ENCODE data around the gene PHC2.

The PHC2 gene

GRCh38 chr1:33329600-33330305 lies 101.1 kb downstream of the PHC2 start:
- DNase-seq (ENCODE audit: low spot score): no peak
- TF ChIP-seq, protein P1, sequence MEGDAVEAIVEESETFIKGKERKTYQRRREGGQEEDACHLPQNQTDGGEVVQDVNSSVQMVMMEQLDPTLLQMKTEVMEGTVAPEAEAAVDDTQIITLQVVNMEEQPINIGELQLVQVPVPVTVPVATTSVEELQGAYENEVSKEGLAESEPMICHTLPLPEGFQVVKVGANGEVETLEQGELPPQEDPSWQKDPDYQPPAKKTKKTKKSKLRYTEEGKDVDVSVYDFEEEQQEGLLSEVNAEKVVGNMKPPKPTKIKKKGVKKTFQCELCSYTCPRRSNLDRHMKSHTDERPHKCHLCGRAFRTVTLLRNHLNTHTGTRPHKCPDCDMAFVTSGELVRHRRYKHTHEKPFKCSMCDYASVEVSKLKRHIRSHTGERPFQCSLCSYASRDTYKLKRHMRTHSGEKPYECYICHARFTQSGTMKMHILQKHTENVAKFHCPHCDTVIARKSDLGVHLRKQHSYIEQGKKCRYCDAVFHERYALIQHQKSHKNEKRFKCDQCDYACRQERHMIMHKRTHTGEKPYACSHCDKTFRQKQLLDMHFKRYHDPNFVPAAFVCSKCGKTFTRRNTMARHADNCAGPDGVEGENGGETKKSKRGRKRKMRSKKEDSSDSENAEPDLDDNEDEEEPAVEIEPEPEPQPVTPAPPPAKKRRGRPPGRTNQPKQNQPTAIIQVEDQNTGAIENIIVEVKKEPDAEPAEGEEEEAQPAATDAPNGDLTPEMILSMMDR (IDR thresholded peaks at IDR 0.05; ENCODE audit: extremely low read depth, missing control alignments): no peak

- TF ChIP-seq, protein P1 (IDR thresholded peaks at IDR 0.05; ENCODE audit: extremely low read depth, missing control alignments): no peak
These were observed 102.1 kb downstream of the PHC2 start for GRCh38 chr1:33328817-33329216.

DNA sequence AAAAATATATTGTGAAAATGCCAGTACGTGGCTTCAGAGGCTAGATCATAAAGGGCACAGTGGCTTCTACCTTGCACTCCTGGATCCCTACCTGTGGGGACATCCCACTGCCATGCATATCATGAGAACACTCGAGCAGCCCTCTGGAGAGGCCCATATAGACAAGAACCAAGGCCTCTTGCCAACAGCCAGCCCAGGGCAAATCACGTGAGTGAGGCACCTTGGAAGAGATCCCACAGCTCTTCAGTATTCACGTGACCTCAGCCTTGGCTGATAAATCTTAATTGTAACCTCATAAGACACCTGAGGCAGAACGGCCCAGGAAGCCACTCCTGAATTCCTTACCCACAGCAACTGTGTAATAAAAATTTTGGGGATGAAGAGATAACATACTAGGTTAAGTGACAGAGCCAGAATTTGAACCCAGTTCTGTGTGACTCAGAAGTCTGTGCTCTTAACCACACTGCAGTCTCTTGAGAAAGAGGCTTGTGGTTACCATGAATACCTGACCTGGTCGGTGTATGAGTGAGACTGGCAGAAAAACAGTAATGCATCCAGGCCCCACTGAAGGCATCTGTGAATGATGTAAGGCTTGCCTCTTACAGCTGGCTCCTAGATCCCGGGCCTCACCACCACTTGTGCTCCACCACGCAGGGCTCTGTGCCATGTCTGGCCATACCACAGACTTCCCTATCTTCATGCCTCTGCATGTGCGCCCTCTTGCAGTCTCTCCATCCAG lies 103.1 kb downstream of the PHC2 start:
- DNase-seq (ENCODE audit: low spot score): no peak
- TF ChIP-seq, protein P1 (IDR thresholded peaks at IDR 0.05; ENCODE audit: extremely low read depth, missing control alignments): no peak

More at GRCh38 chr1:33328817-33329216, 102.1 kb downstream of the PHC2 start:
- no peak for DNase-seq (ENCODE audit: low spot score)

DNA sequence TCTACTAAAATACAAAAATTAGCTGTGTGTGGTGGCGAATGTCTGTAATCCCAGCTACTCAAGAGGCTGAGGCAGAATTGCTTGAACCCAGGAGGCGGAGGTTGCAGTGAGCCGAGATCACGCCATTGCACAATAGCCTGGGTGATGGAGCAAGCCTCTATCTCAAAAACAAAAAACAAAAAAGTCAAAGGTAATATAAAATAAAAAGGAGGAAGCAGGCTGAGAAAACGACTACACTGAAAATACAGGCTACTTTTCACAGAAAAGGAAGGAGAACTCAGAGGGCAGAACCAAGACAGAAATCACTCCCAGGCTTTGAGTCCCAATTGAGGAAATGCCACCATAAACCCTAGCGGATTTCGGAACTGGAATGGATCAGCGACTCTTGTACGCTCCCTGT lies 104.1 kb downstream of the PHC2 start:
- DNase-seq (ENCODE audit: low spot score): no peak

GRCh38 chr1:33324677-33325575 lies 106.0 kb downstream of the PHC2 start:
- TF ChIP-seq, protein P1 (IDR thresholded peaks at IDR 0.05; ENCODE audit: extremely low read depth, missing control alignments): no peak
- DNase-seq (ENCODE audit: low spot score): no peak

More for the DNA sequence above, 104.1 kb downstream of the PHC2 start:
- TF ChIP-seq, protein P1 (IDR thresholded peaks at IDR 0.05; ENCODE audit: extremely low read depth, missing control alignments): no peak

DNA sequence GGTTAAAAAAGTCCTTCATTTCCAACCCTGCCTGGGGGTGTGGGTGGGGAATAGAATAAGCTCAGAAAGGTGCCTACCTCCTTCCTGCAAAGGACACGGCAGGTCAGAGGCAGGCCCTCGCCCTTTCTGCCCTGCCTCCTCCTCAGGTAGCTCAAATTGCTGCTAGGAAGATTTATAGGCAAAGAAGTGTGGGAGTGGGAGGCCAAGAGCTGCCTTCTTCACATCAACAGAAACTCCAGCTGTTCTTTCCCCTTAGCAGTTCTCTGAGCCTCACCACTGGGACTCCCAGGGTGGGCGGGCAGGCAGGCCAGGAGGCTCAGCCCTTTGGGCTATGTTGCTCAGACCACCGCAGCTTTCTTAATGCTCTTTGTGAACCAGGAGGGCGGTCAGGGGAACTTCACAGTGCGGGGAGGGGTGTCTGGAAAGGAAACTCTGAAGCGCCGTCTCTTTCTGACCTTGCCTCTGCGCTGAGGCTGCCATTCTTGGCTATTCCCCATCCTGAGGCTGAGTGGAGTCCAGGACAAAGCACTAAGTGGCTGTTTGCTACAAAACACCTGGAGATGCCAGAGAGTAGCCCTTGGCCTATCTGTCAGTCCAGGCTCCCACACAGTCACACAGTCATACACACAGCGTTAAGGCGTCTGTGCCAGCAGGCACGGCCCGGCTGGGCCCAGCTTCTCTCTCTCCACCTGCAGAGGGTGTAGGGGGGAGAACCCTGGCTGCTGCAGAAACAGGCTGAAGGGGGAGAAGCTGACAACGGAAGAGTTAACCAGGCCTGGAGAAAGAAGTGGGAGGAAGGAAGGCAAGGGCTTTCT lies 107.0 kb downstream of the PHC2 start:
- no peak for DNase-seq (ENCODE audit: low spot score)
- TF ChIP-seq, protein P1 (IDR thresholded peaks at IDR 0.05; ENCODE audit: extremely low read depth, missing control alignments): no peak

Measured in GM20000 (cell line).